Measurements from ENCODE around the gene DDI2.

DDI2 gene

GRCh38 chr1:15571266-15571665, 46.0 kb upstream of the DDI2 start:
- Histone ChIP-seq H3K9ac (ENCODE audit: low read depth, low read length, poor library complexity, severe bottlenecking) (no peak overlapping the region), H3K9me2 (replicated peaks; ENCODE audit: low read depth, low read length) (no peaks in the 10 kb centered on the region), H3K4me2 (ENCODE audit: low read depth, low read length, poor library complexity, severe bottlenecking) (no peak overlapping the region), H3K79me2 (ENCODE audit: insufficient read depth, low read length) (no peaks in the 10 kb centered on the region), H3K4me1 (ENCODE audit: insufficient read depth, low read length, poor library complexity, severe bottlenecking) (no peaks in the 10 kb centered on the region), H3K4me3 (ENCODE audit: low read length, poor library complexity, severe bottlenecking) (no peak overlapping the region), H3K36me3 (ENCODE audit: insufficient read depth, low read length) (peaks cover 21% of the 10 kb centered on the region; the same call in 1 of the 2 replicates), H3F3A (ENCODE audit: low read depth) (no peaks in the 10 kb centered on the region), H2AFZ (ENCODE audit: low read length) (no peak overlapping the region), H4K20me1 (ENCODE audit: insufficient read depth, low read length, poor library complexity, severe bottlenecking) (no peaks in the 10 kb centered on the region), H3K9me3 (ENCODE audit: insufficient read depth, low read depth, low read length) (no peaks in the 10 kb centered on the region), H3K27me3 (ENCODE audit: insufficient read depth, low read length, poor library complexity, severe bottlenecking) (no peaks in the 10 kb centered on the region)
- no peak for TF ChIP-seq EZH2phosphoT487 (IDR thresholded peaks at IDR 0.05; ENCODE audit: borderline replicate concordance)
- TF ChIP-seq CTCF (conservative IDR thresholded peaks at IDR 0.05; ENCODE audit: low read length): no peak

- H3K36me3 ChIP-seq (ENCODE audit: insufficient read depth, low read length): no peaks in the 10 kb centered on the region; the same call in 1 of the 2 replicates
- H3K4me2 ChIP-seq (ENCODE audit: low read depth, low read length, poor library complexity, severe bottlenecking): no peak overlapping the region
- TF ChIP-seq EZH2phosphoT487 (IDR thresholded peaks at IDR 0.05; ENCODE audit: borderline replicate concordance): no peak
- TF ChIP-seq CTCF (conservative IDR thresholded peaks at IDR 0.05; ENCODE audit: low read length): no peak
- H3K79me2 ChIP-seq (ENCODE audit: insufficient read depth, low read length): no peaks in the 10 kb centered on the region
- H3K27me3 ChIP-seq (ENCODE audit: insufficient read depth, low read length, poor library complexity, severe bottlenecking): no peaks in the 10 kb centered on the region
- H3K9ac ChIP-seq (ENCODE audit: low read depth, low read length, poor library complexity, severe bottlenecking): no peak overlapping the region
- H3K4me3 ChIP-seq (ENCODE audit: low read length, poor library complexity, severe bottlenecking): no peak overlapping the region
- no peak overlapping the region for H2AFZ ChIP-seq (ENCODE audit: low read length)
- H3K9me3 ChIP-seq (ENCODE audit: insufficient read depth, low read depth, low read length): no peaks in the 10 kb centered on the region
- no peaks in the 10 kb centered on the region for H3K9me2 ChIP-seq (replicated peaks; ENCODE audit: low read depth, low read length)
- H4K20me1 ChIP-seq (ENCODE audit: insufficient read depth, low read length, poor library complexity, severe bottlenecking): no peaks in the 10 kb centered on the region
- H3F3A ChIP-seq (ENCODE audit: low read depth): no peaks in the 10 kb centered on the region
- H3K4me1 ChIP-seq (ENCODE audit: insufficient read depth, low read length, poor library complexity, severe bottlenecking): peaks cover 5% of the 10 kb centered on the region
Observed at GRCh38 chr1:15573477-15573876, 43.8 kb upstream of the DDI2 start.

- Histone ChIP-seq H3K4me3 (ENCODE audit: low read length, poor library complexity, severe bottlenecking) (no peak overlapping the region), H2AFZ (ENCODE audit: low read length) (no peak overlapping the region), H3K79me2 (ENCODE audit: insufficient read depth, low read length) (no peaks in the 10 kb centered on the region), H3K4me2 (ENCODE audit: low read depth, low read length, poor library complexity, severe bottlenecking) (no peak overlapping the region), H4K20me1 (ENCODE audit: insufficient read depth, low read length, poor library complexity, severe bottlenecking) (no peaks in the 10 kb centered on the region), H3K9me3 (ENCODE audit: insufficient read depth, low read depth, low read length) (no peaks in the 10 kb centered on the region), H3K27me3 (ENCODE audit: insufficient read depth, low read length, poor library complexity, severe bottlenecking) (no peaks in the 10 kb centered on the region), H3K9me2 (replicated peaks; ENCODE audit: low read depth, low read length) (no peaks in the 10 kb centered on the region), H3K9ac (ENCODE audit: low read depth, low read length, poor library complexity, severe bottlenecking) (no peak overlapping the region), H3K4me1 (ENCODE audit: insufficient read depth, low read length, poor library complexity, severe bottlenecking) (peaks cover 18% of the 10 kb centered on the region), H3K36me3 (ENCODE audit: insufficient read depth, low read length) (no peaks in the 10 kb centered on the region), H3F3A (ENCODE audit: low read depth) (no peaks in the 10 kb centered on the region)
- TF ChIP-seq CTCF (conservative IDR thresholded peaks at IDR 0.05; ENCODE audit: low read length) (no peak), EZH2phosphoT487 (IDR thresholded peaks at IDR 0.05; ENCODE audit: borderline replicate concordance) (no peak)
Observed at GRCh38 chr1:15574741-15575140, 42.5 kb upstream of the DDI2 start.

All from Loucy (cell line).